HCT116 (cell line): ENCODE data around the gene RBM38. TPM values are rescaled to one million over a fixed set of nuclear protein-coding genes. Genes with fewer than 3 reads are reported as not detected.

Experiments
- ATAC-seq: fragments of 200-7000 bp; cut with Tn5 transposase; 2 replicates; pipeline ENCODE4 v1.9.1; 2020; ENCODE audit warnings: mild to moderate bottlenecking, moderate library complexity
- BruUV-seq: library from RNA; stranded (reverse); fragments of 400-500 nt; replicated peaks from 2 replicates; lab custom pipeline; 2021; lab: Mats Ljungman, UMichigan
- CTCF ChIA-PET: fragments of 300-600 bp; sonication (Branson Sonifier 250); formaldehyde crosslinking; loops from one replicate; lab custom pipeline; 2021; ENCODE audit warnings: antibody characterized with exemption; lab: Charles Lee
- POLR2A ChIA-PET: fragments of 300-600, 350-600 bp; sonication (Branson Sonifier 250); formaldehyde crosslinking; loops from one replicate; lab custom pipeline; 2021; ENCODE audit warnings: antibody characterized with exemption; lab: Charles Lee
- RAD21 ChIA-PET, 2 experiments: fragments of 300-600 bp; sonication (Branson Sonifier 250); formaldehyde crosslinking; loops; one replicate each; lab custom pipeline; 2023; ENCODE audit warnings: low total read pairs in 2 of 2; ENCODE audit not compliant: uncharacterized antibody in 2 of 2, unreplicated experiment in 2 of 2, low non-redundant PET in 1 of 2; lab: Charles Lee
- DNase-seq: peaks from one replicate; pipeline ENCODE4 v3.0.0-alpha.2; 2010; ENCODE audit warnings: low read depth, low spot score
- H2AFZ ChIP-seq: fragments of 200-600 bp; shearing (Covaris generic), sonication (generic); 2 replicates; pipeline ENCODE4 v1.6.1; 2017; ENCODE audit warnings: low read depth, mixed run types, mixed read lengths, antibody characterized with exemption, low read length; ENCODE audit not compliant: poor library complexity, severe bottlenecking
- H3K27ac ChIP-seq: 2 replicates; pipeline ENCODE4 v1.5.1; 2012; ENCODE audit warnings: low read depth, low read length
- H3K27me3 ChIP-seq: fragments of 200-600 bp; sonication (generic); 2 replicates; pipeline ENCODE4 v1.6.1; 2016; ENCODE audit warnings: mixed run types, low read length, mixed read lengths; ENCODE audit not compliant: insufficient read depth
- H3K36me3 ChIP-seq, 2 experiments: fragments of 200-500 bp in 1 of 2; fragments of 200-600 bp in 1 of 2; sonication (Bioruptor generic) in 1 of 2; sonication (generic) in 1 of 2; 2 replicates each; pipeline versions ENCODE4 v1.5.1 to v1.6.1; 2014 to 2016; ENCODE audit warnings: low read length in 2 of 2, inconsistent platforms in 1 of 2, mixed read lengths in 1 of 2, mixed run types in 1 of 2; ENCODE audit not compliant: insufficient read depth in 2 of 2, control insufficient read depth in 1 of 2
- H3K4me1 ChIP-seq, 2 experiments: fragments of 200-600 bp in 1 of 2; sonication (generic) in 1 of 2; 2 replicates each; pipeline versions ENCODE4 v1.5.1 to v1.6.1; 2012 to 2017; ENCODE audit warnings: low read length in 2 of 2, inconsistent platforms in 1 of 2, mild to moderate bottlenecking in 1 of 2, mixed read lengths in 1 of 2, mixed run types in 1 of 2, moderate library complexity in 1 of 2; ENCODE audit not compliant: insufficient read depth in 2 of 2, control insufficient read depth in 1 of 2
- H3K4me2 ChIP-seq: fragments of 200-600 bp; sonication (generic); 2 replicates; pipeline ENCODE4 v1.6.1; 2017; ENCODE audit warnings: mixed run types, low read length, mixed read lengths
- H3K4me3 ChIP-seq, 2 experiments: fragments of 200-600 bp in 1 of 2; sonication (generic) in 1 of 2; replicated peaks in 1 of 2; 2 replicates each; pipeline ENCODE4 v1.5.1; 2011 to 2016; ENCODE audit warnings: low read length in 2 of 2, control low read depth in 1 of 2, low read depth in 1 of 2, mild to moderate bottlenecking in 1 of 2, mixed read lengths in 1 of 2, mixed run types in 1 of 2
- H3K79me2 ChIP-seq: fragments of 200-600 bp; sonication (generic); 2 replicates; pipeline ENCODE4 v1.6.1; 2017; ENCODE audit warnings: mild to moderate bottlenecking, mixed run types, low read length, moderate library complexity, mixed read lengths; ENCODE audit not compliant: insufficient read depth
- H3K9ac ChIP-seq: fragments of 200-600 bp; sonication (generic); 2 replicates; pipeline ENCODE4 v1.6.1; 2016; ENCODE audit warnings: low read length, mixed read lengths
- H3K9me2 ChIP-seq: fragments of 200-600 bp; sonication (generic), shearing (Covaris generic); 2 replicates; pipeline ENCODE4 v1.6.1; 2017; ENCODE audit warnings: mixed run types, mild to moderate bottlenecking, moderate library complexity; ENCODE audit not compliant: insufficient read depth
- H3K9me3 ChIP-seq, 2 experiments: fragments of 200-500 bp in 1 of 2; fragments of 200-600 bp in 1 of 2; sonication (Bioruptor generic) in 1 of 2; sonication (generic) in 1 of 2; 2 replicates each; pipeline ENCODE4 v1.6.1; 2014 to 2017; ENCODE audit warnings: low read length in 2 of 2, mixed read lengths in 2 of 2, inconsistent platforms in 1 of 2, low read depth in 1 of 2, mild to moderate bottlenecking in 1 of 2, mixed run types in 1 of 2, moderate library complexity in 1 of 2; ENCODE audit not compliant: control insufficient read depth in 1 of 2, insufficient read depth in 1 of 2
- H4K20me1 ChIP-seq: fragments of 200-600 bp; sonication (generic), shearing (Covaris generic); 2 replicates; pipeline ENCODE4 v1.6.1; 2017; ENCODE audit warnings: mixed run types, mild to moderate bottlenecking, moderate library complexity; ENCODE audit not compliant: insufficient read depth
- ELF1 ChIP-seq: IDR thresholded peaks from 2 replicates; pipeline ENCODE4 v1.6.1; 2012; ENCODE audit warnings: low read depth, borderline replicate concordance
- EZH2 ChIP-seq: fragments of 200-600 bp; sonication (generic); IDR thresholded peaks from 2 replicates; pipeline ENCODE4 v1.6.1; 2017; ENCODE audit warnings: antibody characterized with exemption, mixed run types
- SP1 ChIP-seq: IDR thresholded peaks from 2 replicates; pipeline ENCODE4 v1.6.1; 2012; ENCODE audit warnings: low read depth
- SRF ChIP-seq: IDR thresholded peaks from 2 replicates; pipeline ENCODE4 v1.6.1; 2012; ENCODE audit warnings: low read depth
- YY1 ChIP-seq: IDR thresholded peaks from 2 replicates; pipeline ENCODE4 v1.6.1; 2011; ENCODE audit warnings: low read length, low read depth, moderate library complexity, mild to moderate bottlenecking; ENCODE audit not compliant: insufficient replicate concordance; ENCODE audit errors: extremely low read depth
- ZFX ChIP-seq: fragments of 450-650 bp; IDR thresholded peaks from 2 replicates; pipeline ENCODE4 v1.6.1; 2017
- intact Hi-C: fragments of 100-400 bp; cut with micrococcal nuclease; formaldehyde crosslinking; loops from 2 replicates; pipeline ENCODE4 v1.10.0; 2022
- total RNA-seq: library from RNA; stranded (reverse); gene quantifications from one replicate; pipeline ENCODE4 v1.2.1, GENCODE V29; 2021; ENCODE audit not compliant: unreplicated experiment
- TF ChIP-seq, protein P1 (sequence below): IDR thresholded peaks from 2 replicates; pipeline ENCODE4 v1.6.1; 2012
- TF ChIP-seq, protein P2 (sequence below), 3 experiments: fragments of 200-600 bp in 1 of 3; sonication (generic) in 1 of 3; IDR thresholded peaks in 2 of 3; conservative IDR thresholded peaks in 1 of 3; 2 replicates each; pipeline ENCODE4 v1.5.1; 2012 to 2017; ENCODE audit warnings: low read depth in 2 of 3, low read length in 2 of 3, antibody characterized with exemption in 1 of 3, borderline replicate concordance in 1 of 3, control low read depth in 1 of 3, mild to moderate bottlenecking in 1 of 3, mixed read lengths in 1 of 3, mixed run types in 1 of 3, moderate library complexity in 1 of 3; ENCODE audit not compliant: insufficient read depth in 1 of 3

The RBM38 gene
- total RNA-seq, 1 experiment from 2014 or later: 36.2 TPM

DNA sequence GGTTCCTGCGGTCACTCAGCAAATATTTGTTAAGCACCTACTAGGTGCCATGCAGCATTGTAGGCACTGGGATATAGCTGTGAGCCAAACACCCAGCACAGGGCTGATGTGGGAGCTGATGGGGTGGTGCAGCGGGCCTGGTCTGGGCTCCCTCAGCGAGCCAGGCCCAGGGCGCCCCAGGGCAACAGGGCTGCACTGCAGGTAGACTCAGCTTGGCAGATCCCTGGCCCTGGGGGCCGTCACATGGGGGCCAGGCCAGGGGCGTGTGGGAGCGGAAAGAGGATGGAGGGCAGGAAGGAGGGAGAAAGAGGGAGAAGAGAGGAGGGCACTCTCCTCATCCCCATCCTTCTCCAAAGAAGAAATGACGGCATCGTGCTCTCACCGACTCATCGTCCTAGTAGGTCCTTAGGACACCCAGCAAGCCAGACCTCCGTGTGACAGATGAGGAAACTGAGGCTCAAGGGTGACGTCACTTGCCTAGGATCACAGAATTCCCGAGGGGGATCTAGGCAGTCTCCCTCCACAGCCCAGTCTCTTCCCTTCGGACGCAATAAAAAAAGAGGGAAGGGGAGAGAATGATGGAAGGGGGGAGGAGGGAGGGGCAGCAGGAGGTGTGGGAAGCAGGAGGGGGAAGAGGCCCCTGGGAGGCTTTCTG, 53.3 kb downstream of the RBM38 start:
- H4K20me1 ChIP-seq: no peaks in the 10 kb centered on the region
- ATAC-seq: no peak
- no peaks in the 10 kb centered on the region for H3K79me2 ChIP-seq
- no peak for DNase-seq
- no peak overlapping the region for H3K27ac ChIP-seq
- ChIA-PET CTCF (no interaction called here), POLR2A (no interaction called here), RAD21 (no interaction called here)
- H3K36me3 ChIP-seq: no peaks in the 10 kb centered on the region
- H3K9me2 ChIP-seq: no peaks in the 10 kb centered on the region
- H3K9ac ChIP-seq: no peak overlapping the region
- no peak overlapping the region for H3K4me2 ChIP-seq
- TF ChIP-seq, protein P1, sequence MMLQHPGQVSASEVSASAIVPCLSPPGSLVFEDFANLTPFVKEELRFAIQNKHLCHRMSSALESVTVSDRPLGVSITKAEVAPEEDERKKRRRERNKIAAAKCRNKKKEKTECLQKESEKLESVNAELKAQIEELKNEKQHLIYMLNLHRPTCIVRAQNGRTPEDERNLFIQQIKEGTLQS: no peak
- TF ChIP-seq SP1: no peak
- no peak for TF ChIP-seq EZH2
- no peak for TF ChIP-seq YY1
- no peak for TF ChIP-seq ELF1
- TF ChIP-seq SRF: no peak
- TF ChIP-seq ZFX: no peak
- TF ChIP-seq, protein P2, sequence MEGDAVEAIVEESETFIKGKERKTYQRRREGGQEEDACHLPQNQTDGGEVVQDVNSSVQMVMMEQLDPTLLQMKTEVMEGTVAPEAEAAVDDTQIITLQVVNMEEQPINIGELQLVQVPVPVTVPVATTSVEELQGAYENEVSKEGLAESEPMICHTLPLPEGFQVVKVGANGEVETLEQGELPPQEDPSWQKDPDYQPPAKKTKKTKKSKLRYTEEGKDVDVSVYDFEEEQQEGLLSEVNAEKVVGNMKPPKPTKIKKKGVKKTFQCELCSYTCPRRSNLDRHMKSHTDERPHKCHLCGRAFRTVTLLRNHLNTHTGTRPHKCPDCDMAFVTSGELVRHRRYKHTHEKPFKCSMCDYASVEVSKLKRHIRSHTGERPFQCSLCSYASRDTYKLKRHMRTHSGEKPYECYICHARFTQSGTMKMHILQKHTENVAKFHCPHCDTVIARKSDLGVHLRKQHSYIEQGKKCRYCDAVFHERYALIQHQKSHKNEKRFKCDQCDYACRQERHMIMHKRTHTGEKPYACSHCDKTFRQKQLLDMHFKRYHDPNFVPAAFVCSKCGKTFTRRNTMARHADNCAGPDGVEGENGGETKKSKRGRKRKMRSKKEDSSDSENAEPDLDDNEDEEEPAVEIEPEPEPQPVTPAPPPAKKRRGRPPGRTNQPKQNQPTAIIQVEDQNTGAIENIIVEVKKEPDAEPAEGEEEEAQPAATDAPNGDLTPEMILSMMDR (IDR thresholded peaks at IDR 0.05 in 2 of 3, conservative IDR thresholded peaks at IDR 0.05 in 1 of 3; ENCODE audit: borderline replicate concordance in 1 of 3, insufficient read depth in 1 of 3, low read depth in 2 of 3, low read length in 2 of 3): no peak
- intact Hi-C loops: no loop called here
- H3K4me1 ChIP-seq: peaks cover 5 to 14% of the 10 kb centered on the region in 2 experiments; a peak in 3 of 4 replicates
- peaks cover 10% of the 10 kb centered on the region; the same call in 1 of the 2 replicates for H3K27me3 ChIP-seq
- H3K4me3 ChIP-seq: no peak overlapping the region
- peaks cover 0 to 8% of the 10 kb centered on the region in 2 experiments; a peak in 1 of 4 replicates for H3K9me3 ChIP-seq
- BruUV-seq: no TSS peak
- H2AFZ ChIP-seq: no peak overlapping the region
